H1 (cell line): ENCODE measurements around the gene GRPR. TPM values are rescaled to one million over a fixed set of nuclear protein-coding genes. Genes with fewer than 3 reads are reported as not detected.

Experiments used
- CTCF ChIA-PET: fragments of 300-600 bp; sonication (Branson Sonifier 250); formaldehyde crosslinking; loops from one replicate; lab custom pipeline; 2021; ENCODE audit not compliant: partially characterized antibody; lab: Charles Lee
- POLR2A ChIA-PET: fragments of 300-600 bp; sonication (Branson Sonifier 250); formaldehyde crosslinking; loops from one replicate; lab custom pipeline; 2021; ENCODE audit warnings: inconsistent platforms; ENCODE audit not compliant: partially characterized antibody; lab: Charles Lee
- DNase-seq, 2 experiments: peaks; one replicate each; pipeline versions ENCODE4 v3.0.0 to v3.0.0-alpha.2; 2010 to 2022; ENCODE audit warnings: low spot score in 2 of 2, low read depth in 1 of 2, mixed read lengths in 1 of 2
- FAIRE-seq: peaks from 2 replicates; lab custom pipeline; 2011; peaks lifted over from hg19 to GRCh38; lab: Jason Lieb, UNC
- H2AFZ ChIP-seq: 2 replicates; pipeline ENCODE4 v1.8.1; 2012; ENCODE audit warnings: low read length, inconsistent platforms
- H2AK5ac ChIP-seq: 2 replicates; pipeline ENCODE4 v1.6.1; 2013; ENCODE audit warnings: low read depth, low read length
- H2BK120ac ChIP-seq: replicated peaks from 2 replicates; pipeline ENCODE3; 2013; ENCODE audit warnings: low read depth, low read length, inconsistent platforms
- H2BK12ac ChIP-seq: 2 replicates; pipeline ENCODE4 v1.6.1; 2013; ENCODE audit warnings: low read depth, low read length
- H2BK15ac ChIP-seq: 2 replicates; pipeline ENCODE4 v1.6.1; 2013; ENCODE audit warnings: low read length
- H2BK20ac ChIP-seq: 2 replicates; pipeline ENCODE4 v1.6.1; 2013; ENCODE audit warnings: low read length
- H2BK5ac ChIP-seq: 2 replicates; pipeline ENCODE4 v1.6.1; 2013; ENCODE audit warnings: low read depth, low read length
- H3K14ac ChIP-seq: 2 replicates; pipeline ENCODE4 v1.6.1; 2013; ENCODE audit warnings: inconsistent platforms; ENCODE audit not compliant: insufficient read length
- H3K18ac ChIP-seq: 2 replicates; pipeline ENCODE4 v1.6.1; 2013; ENCODE audit warnings: low read length; ENCODE audit errors: extremely low read depth
- H3K23ac ChIP-seq: 2 replicates; pipeline ENCODE4 v1.6.1; 2013; ENCODE audit warnings: inconsistent platforms; ENCODE audit not compliant: insufficient read length
- H3K23me2 ChIP-seq: 2 replicates; pipeline ENCODE4 v1.6.1; 2013; ENCODE audit warnings: low read depth, low read length
- H3K27ac ChIP-seq: 2 replicates; pipeline ENCODE4 v1.6.1; 2011; ENCODE audit warnings: low read depth, low read length, inconsistent platforms
- H3K27me3 ChIP-seq, 4 experiments: replicated peaks in 1 of 4; 1 replicate in 1 of 4; 2 replicates in 3 of 4; pipeline versions ENCODE4 v1.6.1 to v1.8.1; 2011 to 2013; ENCODE audit warnings: low read length in 3 of 4, mild to moderate bottlenecking in 3 of 4, inconsistent platforms in 2 of 4, mixed read lengths in 2 of 4, moderate library complexity in 1 of 4; ENCODE audit not compliant: control insufficient read depth in 3 of 4, insufficient read depth in 3 of 4; ENCODE audit errors: extremely low read depth in 1 of 4
- H3K36me3 ChIP-seq, 4 experiments: 2 replicates each; pipeline versions ENCODE4 v1.6.1 to v1.8.1; 2011 to 2013; ENCODE audit warnings: mild to moderate bottlenecking in 4 of 4, low read length in 3 of 4, moderate library complexity in 2 of 4, control low read depth in 1 of 4, inconsistent platforms in 1 of 4; ENCODE audit not compliant: insufficient read depth in 4 of 4, control insufficient read depth in 2 of 4
- H3K4ac ChIP-seq: replicated peaks from 2 replicates; pipeline ENCODE3; 2013; ENCODE audit warnings: low read length, low read depth, mixed read lengths, inconsistent platforms; ENCODE audit not compliant: insufficient read length
- H3K4me1 ChIP-seq, 4 experiments: replicated peaks in 1 of 4; 1 replicate in 1 of 4; 2 replicates in 3 of 4; pipeline versions ENCODE4 v1.6.1 to v1.8.1; 2011 to 2013; ENCODE audit warnings: low read length in 3 of 4, inconsistent platforms in 2 of 4, mixed read lengths in 1 of 4; ENCODE audit not compliant: insufficient read depth in 4 of 4, control insufficient read depth in 3 of 4
- H3K4me2 ChIP-seq, 2 experiments: 2 replicates each; pipeline versions ENCODE4 v1.6.1 to v1.8.1; 2011 to 2013; ENCODE audit warnings: low read depth in 2 of 2, low read length in 2 of 2, control low read depth in 1 of 2, inconsistent platforms in 1 of 2, mild to moderate bottlenecking in 1 of 2; ENCODE audit not compliant: insufficient read depth in 1 of 2
- H3K4me3 ChIP-seq, 4 experiments: fragments of 200-600, 300-600 bp in 1 of 4; sonication (generic), shearing (Covaris generic), sonication (Bioruptor Twin) in 1 of 4; 2 replicates each; pipeline versions ENCODE4 v1.5.1 to v1.8.1; 2011 to 2016; ENCODE audit warnings: low read length in 4 of 4, low read depth in 3 of 4, control low read depth in 2 of 4, inconsistent platforms in 2 of 4, mild to moderate bottlenecking in 2 of 4, mixed read lengths in 1 of 4, moderate library complexity in 1 of 4; ENCODE audit not compliant: insufficient read depth in 2 of 4; ENCODE audit errors: extremely low read depth in 1 of 4
- H3K56ac ChIP-seq: replicated peaks from 2 replicates; pipeline ENCODE3; 2013; ENCODE audit warnings: low read depth, mild to moderate bottlenecking, mixed read lengths, low read length, inconsistent platforms; ENCODE audit not compliant: insufficient read length
- H3K79me1 ChIP-seq: 2 replicates; pipeline ENCODE4 v1.6.1; 2013; ENCODE audit warnings: low read depth, low read length, control low read depth
- H3K79me2 ChIP-seq, 2 experiments: 2 replicates each; pipeline versions ENCODE4 v1.6.1 to v1.8.1; 2012 to 2013; ENCODE audit warnings: low read length in 2 of 2, mild to moderate bottlenecking in 2 of 2, inconsistent platforms in 1 of 2; ENCODE audit not compliant: insufficient read depth in 2 of 2, control insufficient read depth in 1 of 2
- H3K9ac ChIP-seq, 4 experiments: replicated peaks in 1 of 4; 1 replicate in 1 of 4; 2 replicates in 3 of 4; pipeline versions ENCODE4 v1.6.1 to v1.8.1; 2011 to 2013; ENCODE audit warnings: low read depth in 3 of 4, low read length in 3 of 4, control low read depth in 2 of 4, mild to moderate bottlenecking in 2 of 4, moderate library complexity in 2 of 4, inconsistent platforms in 1 of 4; ENCODE audit errors: extremely low read depth in 1 of 4
- H3K9me3 ChIP-seq, 2 experiments: 2 replicates each; pipeline versions ENCODE4 v1.6.1 to v1.8.1; 2012 to 2013; ENCODE audit warnings: mild to moderate bottlenecking in 2 of 2, moderate library complexity in 2 of 2, control low read depth in 1 of 2, inconsistent platforms in 1 of 2, low read depth in 1 of 2, low read length in 1 of 2, mixed read lengths in 1 of 2; ENCODE audit not compliant: insufficient read depth in 2 of 2
- H4K20me1 ChIP-seq, 2 experiments: replicated peaks in 1 of 2; 2 replicates each; pipeline versions ENCODE3 to v1.8.1; 2011 to 2013; ENCODE audit warnings: inconsistent platforms in 2 of 2, low read length in 2 of 2, mild to moderate bottlenecking in 1 of 2; ENCODE audit not compliant: insufficient read depth in 2 of 2, control insufficient read depth in 1 of 2
- H4K5ac ChIP-seq: 2 replicates; pipeline ENCODE4 v1.6.1; 2013; ENCODE audit warnings: low read length, low read depth, mixed read lengths, inconsistent platforms; ENCODE audit not compliant: insufficient read length
- H4K8ac ChIP-seq: 2 replicates; pipeline ENCODE4 v1.8.0; 2013; ENCODE audit warnings: mild to moderate bottlenecking, moderate library complexity, low read length, inconsistent platforms; ENCODE audit not compliant: insufficient read depth; ENCODE audit errors: extremely low read depth
- H4K91ac ChIP-seq: replicated peaks from 2 replicates; pipeline ENCODE3; 2013; ENCODE audit warnings: low read length, mixed read lengths, inconsistent platforms; ENCODE audit not compliant: insufficient read length
- WGBS, 2 experiments: shearing (Covaris generic) in 1 of 2; methylation state at CpG; one replicate each; pipeline versions ENCODE4 v1.1.6 to v1.1.7; 2013 to 2015; ENCODE audit warnings: low lambda C conversion rate in 2 of 2, mixed read lengths in 2 of 2, inconsistent platforms in 1 of 2, low coverage in 1 of 2, missing lambda C conversion rate in 1 of 2; ENCODE audit not compliant: insufficient replicate concordance in 2 of 2, insufficient coverage in 1 of 2, insufficient read length in 1 of 2; ENCODE audit errors: extremely low coverage in 1 of 2, missing lambda C conversion rate in 1 of 2; 5-methylcytosine and 5-hydroxymethylcytosine counted together
- polyA plus RNA-seq, 7 experiments: library from polyadenylated mRNA; depleted of rRNA in 3 of 7; stranded (reverse) in 5 of 7; unstranded in 2 of 7; fragments of >200 nt in 5 of 7; fragments of 200-250 nt in 2 of 7; gene quantifications; 1 replicate in 5 of 7; 2 replicates in 1 of 7; 4 replicates in 1 of 7; pipeline versions ENCODE4 v1.2.1 to v1.2.3, GENCODE V29; 2011 to 2013; ENCODE audit warnings: missing spikeins in 2 of 7, mixed read lengths in 2 of 7
- total RNA-seq: library from RNA; stranded (reverse); fragmentation: NEBNext Ultra II Directional; extraction: Animal tissue kit (Norgen Biotek cat#: 25700); gene quantifications from 2 replicates; pipeline ENCODE4 v1.2.1, GENCODE V29; 2021

GRPR gene
- total and polyA plus RNA-seq, 2 of the 8 experiments (the other 6 are each of a cell fraction or from before 2014, with no cell fraction given): 18.6 to 78.4 TPM

GRCh38 chrX:16113978-16114565 lies 9.3 kb upstream of the GRPR start:
- no peak overlapping the region for H4K5ac ChIP-seq
- H2BK5ac ChIP-seq: no peak overlapping the region
- H3K4me3 ChIP-seq: no peak overlapping the region; a peak in 1 of 8 replicates
- H2BK12ac ChIP-seq: no peak overlapping the region
- no peaks in the 10 kb centered on the region for H3K27me3 ChIP-seq
- H3K14ac ChIP-seq: no peak overlapping the region
- no peak overlapping the region for H3K56ac ChIP-seq
- peaks cover 3% of the 10 kb centered on the region in 2 experiments; a peak in 1 of 4 replicates for H3K9me3 ChIP-seq
- H3K27ac ChIP-seq: no peak overlapping the region
- no peak overlapping the region for H2BK20ac ChIP-seq
- no peak overlapping the region for H2AFZ ChIP-seq
- H3K23me2 ChIP-seq: no peaks in the 10 kb centered on the region
- DNase-seq (no peak), FAIRE-seq (no peak)
- no peak overlapping the region for H3K4me2 ChIP-seq
- no CpG with 5 or more reads among the region's 1 CpG for WGBS, 2 experiments
- no peak overlapping the region for H2BK15ac ChIP-seq
- H4K91ac ChIP-seq: no peak overlapping the region
- H3K79me1 ChIP-seq: no peaks in the 10 kb centered on the region
- no peak overlapping the region for H2BK120ac ChIP-seq
- no peaks in the 10 kb centered on the region for H3K4me1 ChIP-seq
- H3K79me2 ChIP-seq: no peaks in the 10 kb centered on the region
- ChIA-PET CTCF (no interaction called here), POLR2A (no interaction called here)
- H4K8ac ChIP-seq: no peak overlapping the region
- no peak overlapping the region for H3K18ac ChIP-seq
- no peak overlapping the region for H3K4ac ChIP-seq
- H4K20me1 ChIP-seq: no peaks in the 10 kb centered on the region
- no peak overlapping the region for H3K23ac ChIP-seq
- H3K36me3 ChIP-seq: no peaks in the 10 kb centered on the region
- H2AK5ac ChIP-seq: no peak overlapping the region
- H3K9ac ChIP-seq: no peak overlapping the region
